HCT116 (cell line): Measurements from ENCODE around the gene C2CD3. TPM values are rescaled to one million over a fixed set of nuclear protein-coding genes. Genes with fewer than 3 reads are reported as not detected.
"Not testable (repeated sequence)": the region's sequence is repeated elsewhere in the genome, so short reads cannot be mapped to it uniquely, and the experiment has no call there.

ENCODE experiments used
- ATAC-seq: fragments of 200-7000 bp; cut with Tn5 transposase; 2 replicates; pipeline ENCODE4 v1.9.1; 2020; ENCODE audit warnings: mild to moderate bottlenecking, moderate library complexity
- BruUV-seq: library from RNA; stranded (reverse); fragments of 400-500 nt; replicated peaks from 2 replicates; lab custom pipeline; 2021; lab: Mats Ljungman, UMichigan
- CTCF ChIA-PET: fragments of 300-600 bp; sonication (Branson Sonifier 250); formaldehyde crosslinking; loops from one replicate; lab custom pipeline; 2021; ENCODE audit warnings: antibody characterized with exemption; lab: Charles Lee
- POLR2A ChIA-PET: fragments of 300-600, 350-600 bp; sonication (Branson Sonifier 250); formaldehyde crosslinking; loops from one replicate; lab custom pipeline; 2021; ENCODE audit warnings: antibody characterized with exemption; lab: Charles Lee
- RAD21 ChIA-PET, 2 experiments: fragments of 300-600 bp; sonication (Branson Sonifier 250); formaldehyde crosslinking; loops; one replicate each; lab custom pipeline; 2023; ENCODE audit warnings: low total read pairs in 2 of 2; ENCODE audit not compliant: uncharacterized antibody in 2 of 2, unreplicated experiment in 2 of 2, low non-redundant PET in 1 of 2; lab: Charles Lee
- DNase-seq: peaks from one replicate; pipeline ENCODE4 v3.0.0-alpha.2; 2010; ENCODE audit warnings: low read depth, low spot score
- H2AFZ ChIP-seq: fragments of 200-600 bp; shearing (Covaris generic), sonication (generic); 2 replicates; pipeline ENCODE4 v1.6.1; 2017; ENCODE audit warnings: low read depth, mixed run types, mixed read lengths, antibody characterized with exemption, low read length; ENCODE audit not compliant: poor library complexity, severe bottlenecking
- H3K27ac ChIP-seq: 2 replicates; pipeline ENCODE4 v1.5.1; 2012; ENCODE audit warnings: low read depth, low read length
- H3K27me3 ChIP-seq: fragments of 200-600 bp; sonication (generic); 2 replicates; pipeline ENCODE4 v1.6.1; 2016; ENCODE audit warnings: mixed run types, low read length, mixed read lengths; ENCODE audit not compliant: insufficient read depth
- H3K36me3 ChIP-seq, 2 experiments: fragments of 200-500 bp in 1 of 2; fragments of 200-600 bp in 1 of 2; sonication (Bioruptor generic) in 1 of 2; sonication (generic) in 1 of 2; 2 replicates each; pipeline versions ENCODE4 v1.5.1 to v1.6.1; 2014 to 2016; ENCODE audit warnings: low read length in 2 of 2, inconsistent platforms in 1 of 2, mixed read lengths in 1 of 2, mixed run types in 1 of 2; ENCODE audit not compliant: insufficient read depth in 2 of 2, control insufficient read depth in 1 of 2
- H3K4me1 ChIP-seq, 2 experiments: fragments of 200-600 bp in 1 of 2; sonication (generic) in 1 of 2; 2 replicates each; pipeline versions ENCODE4 v1.5.1 to v1.6.1; 2012 to 2017; ENCODE audit warnings: low read length in 2 of 2, inconsistent platforms in 1 of 2, mild to moderate bottlenecking in 1 of 2, mixed read lengths in 1 of 2, mixed run types in 1 of 2, moderate library complexity in 1 of 2; ENCODE audit not compliant: insufficient read depth in 2 of 2, control insufficient read depth in 1 of 2
- H3K4me2 ChIP-seq: fragments of 200-600 bp; sonication (generic); 2 replicates; pipeline ENCODE4 v1.6.1; 2017; ENCODE audit warnings: mixed run types, low read length, mixed read lengths
- H3K4me3 ChIP-seq, 2 experiments: fragments of 200-600 bp in 1 of 2; sonication (generic) in 1 of 2; replicated peaks in 1 of 2; 2 replicates each; pipeline ENCODE4 v1.5.1; 2011 to 2016; ENCODE audit warnings: low read length in 2 of 2, control low read depth in 1 of 2, low read depth in 1 of 2, mild to moderate bottlenecking in 1 of 2, mixed read lengths in 1 of 2, mixed run types in 1 of 2
- H3K79me2 ChIP-seq: fragments of 200-600 bp; sonication (generic); 2 replicates; pipeline ENCODE4 v1.6.1; 2017; ENCODE audit warnings: mild to moderate bottlenecking, mixed run types, low read length, moderate library complexity, mixed read lengths; ENCODE audit not compliant: insufficient read depth
- H3K9ac ChIP-seq: fragments of 200-600 bp; sonication (generic); 2 replicates; pipeline ENCODE4 v1.6.1; 2016; ENCODE audit warnings: low read length, mixed read lengths
- H3K9me2 ChIP-seq: fragments of 200-600 bp; sonication (generic), shearing (Covaris generic); 2 replicates; pipeline ENCODE4 v1.6.1; 2017; ENCODE audit warnings: mixed run types, mild to moderate bottlenecking, moderate library complexity; ENCODE audit not compliant: insufficient read depth
- H3K9me3 ChIP-seq, 2 experiments: fragments of 200-500 bp in 1 of 2; fragments of 200-600 bp in 1 of 2; sonication (Bioruptor generic) in 1 of 2; sonication (generic) in 1 of 2; 2 replicates each; pipeline ENCODE4 v1.6.1; 2014 to 2017; ENCODE audit warnings: low read length in 2 of 2, mixed read lengths in 2 of 2, inconsistent platforms in 1 of 2, low read depth in 1 of 2, mild to moderate bottlenecking in 1 of 2, mixed run types in 1 of 2, moderate library complexity in 1 of 2; ENCODE audit not compliant: control insufficient read depth in 1 of 2, insufficient read depth in 1 of 2
- H4K20me1 ChIP-seq: fragments of 200-600 bp; sonication (generic), shearing (Covaris generic); 2 replicates; pipeline ENCODE4 v1.6.1; 2017; ENCODE audit warnings: mixed run types, mild to moderate bottlenecking, moderate library complexity; ENCODE audit not compliant: insufficient read depth
- CEBPB ChIP-seq: IDR thresholded peaks from 2 replicates; pipeline ENCODE4 v1.6.1; 2012; ENCODE audit warnings: low read depth
- JUND ChIP-seq: IDR thresholded peaks from 2 replicates; pipeline ENCODE4 v1.6.1; 2012
- POLR2AphosphoS5 ChIP-seq: IDR thresholded peaks from 2 replicates; pipeline ENCODE4 v1.6.1; 2011; ENCODE audit warnings: mild to moderate bottlenecking, low read depth, low read length, moderate library complexity
- RAD21 ChIP-seq: IDR thresholded peaks from 2 replicates; pipeline ENCODE4 v1.6.1; 2012; ENCODE audit warnings: low read depth, mild to moderate bottlenecking
- SIN3A ChIP-seq: IDR thresholded peaks from 2 replicates; pipeline ENCODE4 v1.6.1; 2012; ENCODE audit warnings: low read depth
- SRF ChIP-seq: IDR thresholded peaks from 2 replicates; pipeline ENCODE4 v1.6.1; 2012; ENCODE audit warnings: low read depth
- YY1 ChIP-seq: IDR thresholded peaks from 2 replicates; pipeline ENCODE4 v1.6.1; 2011; ENCODE audit warnings: low read length, low read depth, moderate library complexity, mild to moderate bottlenecking; ENCODE audit not compliant: insufficient replicate concordance; ENCODE audit errors: extremely low read depth
- ZFX ChIP-seq: fragments of 450-650 bp; IDR thresholded peaks from 2 replicates; pipeline ENCODE4 v1.6.1; 2017
- intact Hi-C: fragments of 100-400 bp; cut with micrococcal nuclease; formaldehyde crosslinking; loops from 2 replicates; pipeline ENCODE4 v1.10.0; 2022
- total RNA-seq: library from RNA; stranded (reverse); gene quantifications from one replicate; pipeline ENCODE4 v1.2.1, GENCODE V29; 2021; ENCODE audit not compliant: unreplicated experiment
- TF ChIP-seq, protein P1 (sequence below), 3 experiments: fragments of 200-600 bp in 1 of 3; sonication (generic) in 1 of 3; IDR thresholded peaks in 2 of 3; conservative IDR thresholded peaks in 1 of 3; 2 replicates each; pipeline ENCODE4 v1.5.1; 2012 to 2017; ENCODE audit warnings: low read depth in 2 of 3, low read length in 2 of 3, antibody characterized with exemption in 1 of 3, borderline replicate concordance in 1 of 3, control low read depth in 1 of 3, mild to moderate bottlenecking in 1 of 3, mixed read lengths in 1 of 3, mixed run types in 1 of 3, moderate library complexity in 1 of 3; ENCODE audit not compliant: insufficient read depth in 1 of 3

Gene C2CD3
- total RNA-seq, 1 experiment from 2014 or later, result 30.6 TPM

DNA sequence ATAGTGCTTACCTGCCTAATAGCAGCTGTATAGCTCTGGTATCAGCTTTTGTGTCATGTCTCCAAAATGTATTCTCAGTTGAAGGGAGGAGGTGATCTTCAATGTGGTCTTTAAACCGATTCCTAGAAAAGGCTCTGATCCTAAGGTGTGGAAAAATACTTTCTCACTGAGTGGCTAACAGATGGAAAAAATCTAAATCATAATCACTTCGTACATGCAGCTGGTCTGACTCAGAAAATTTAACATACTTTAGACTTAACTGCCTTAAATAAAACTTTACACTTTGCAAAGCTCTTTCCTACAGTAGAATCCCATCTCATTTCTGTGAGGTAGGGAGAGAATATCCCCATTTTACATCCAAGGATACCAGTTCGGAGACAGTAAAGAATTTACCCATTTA is 38.0 kb downstream of the C2CD3 start:
- no peak for ATAC-seq
- Histone ChIP-seq H2AFZ (no peak overlapping the region), H3K9me3 (no peaks in the 10 kb centered on the region), H3K36me3 (0 out of 4 replicates have a peak, but pooled peaks cover 6 to 7% of the 10 kb centered on the region in 2 experiments), H3K27me3 (no peaks in the 10 kb centered on the region), H4K20me1 (no peaks in the 10 kb centered on the region), H3K4me3 (no peak overlapping the region), H3K9ac (no peak overlapping the region), H3K9me2 (no peaks in the 10 kb centered on the region), H3K27ac (no peak overlapping the region), H3K4me1 (peaks cover 39 to 44% of the 10 kb centered on the region in 2 experiments), H3K79me2 (no peaks in the 10 kb centered on the region), H3K4me2 (no peak overlapping the region)
- no TSS peak for BruUV-seq
- ChIA-PET POLR2A (no interaction called here), CTCF (no interaction called here), RAD21 (no interaction called here)
- intact Hi-C loops, result no loop called here
- no peak for DNase-seq
- TF ChIP-seq ZFX (no peak), RAD21 (no peak)

DNA sequence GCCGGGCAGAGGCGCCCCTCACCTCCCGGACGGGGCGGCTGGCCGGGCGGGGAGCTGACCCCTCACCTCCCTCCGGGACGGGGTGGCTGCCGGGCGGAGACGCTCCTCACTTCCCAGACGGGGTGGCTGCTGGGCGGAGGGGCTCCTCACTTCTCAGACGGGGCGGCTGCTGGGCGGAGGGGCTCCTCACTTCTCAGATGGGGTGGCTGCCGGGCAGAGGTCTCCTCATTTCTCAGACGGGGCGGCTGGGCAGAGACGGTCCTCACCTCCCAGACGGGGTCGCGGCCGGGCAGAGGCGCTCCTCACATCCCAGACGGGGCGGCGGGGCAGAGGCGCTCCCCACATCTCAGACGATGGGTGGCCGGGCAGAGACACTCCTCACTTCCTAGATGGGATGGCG is 41.7 kb downstream of the C2CD3 start:
- RAD21 ChIA-PET, intact Hi-C loops, H3K4me2 ChIP-seq, CTCF ChIA-PET, H3K9ac ChIP-seq, BruUV-seq, H2AFZ ChIP-seq, H3K9me2 ChIP-seq, H3K4me3 ChIP-seq, H3K27me3 ChIP-seq, H3K9me3 ChIP-seq, ATAC-seq, H3K36me3 ChIP-seq, H3K27ac ChIP-seq, H4K20me1 ChIP-seq, DNase-seq, H3K79me2 ChIP-seq, POLR2A ChIA-PET: not testable (repeated sequence)
- peaks cover 4 to 11% of the 10 kb centered on the region in 2 experiments for H3K4me1 ChIP-seq

DNA sequence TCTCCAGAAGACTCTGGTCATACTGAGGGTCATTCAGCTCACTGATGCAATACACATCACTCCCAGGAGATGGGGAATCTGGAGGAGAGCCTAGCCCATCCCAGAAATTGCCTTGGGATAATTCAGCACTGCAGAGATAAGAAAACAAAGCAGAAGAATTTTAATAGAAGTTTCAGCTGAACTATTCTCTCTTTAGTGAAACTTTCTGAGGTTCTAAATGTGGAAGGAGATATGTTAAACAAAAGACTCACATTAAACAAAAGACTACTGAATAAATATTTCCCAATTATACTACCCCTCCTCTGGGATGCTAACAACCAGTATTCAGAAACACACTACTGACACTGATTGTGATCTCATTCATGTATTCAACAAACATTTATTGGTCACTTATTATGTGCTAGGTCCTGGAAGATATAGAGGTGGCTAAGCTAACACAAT is 47.8 kb downstream of the C2CD3 start:
- TF ChIP-seq YY1 (no peak), JUND (no peak), SIN3A (no peak), CEBPB (no peak), POLR2AphosphoS5 (no peak), SRF (no peak)
- TF ChIP-seq, protein P1, sequence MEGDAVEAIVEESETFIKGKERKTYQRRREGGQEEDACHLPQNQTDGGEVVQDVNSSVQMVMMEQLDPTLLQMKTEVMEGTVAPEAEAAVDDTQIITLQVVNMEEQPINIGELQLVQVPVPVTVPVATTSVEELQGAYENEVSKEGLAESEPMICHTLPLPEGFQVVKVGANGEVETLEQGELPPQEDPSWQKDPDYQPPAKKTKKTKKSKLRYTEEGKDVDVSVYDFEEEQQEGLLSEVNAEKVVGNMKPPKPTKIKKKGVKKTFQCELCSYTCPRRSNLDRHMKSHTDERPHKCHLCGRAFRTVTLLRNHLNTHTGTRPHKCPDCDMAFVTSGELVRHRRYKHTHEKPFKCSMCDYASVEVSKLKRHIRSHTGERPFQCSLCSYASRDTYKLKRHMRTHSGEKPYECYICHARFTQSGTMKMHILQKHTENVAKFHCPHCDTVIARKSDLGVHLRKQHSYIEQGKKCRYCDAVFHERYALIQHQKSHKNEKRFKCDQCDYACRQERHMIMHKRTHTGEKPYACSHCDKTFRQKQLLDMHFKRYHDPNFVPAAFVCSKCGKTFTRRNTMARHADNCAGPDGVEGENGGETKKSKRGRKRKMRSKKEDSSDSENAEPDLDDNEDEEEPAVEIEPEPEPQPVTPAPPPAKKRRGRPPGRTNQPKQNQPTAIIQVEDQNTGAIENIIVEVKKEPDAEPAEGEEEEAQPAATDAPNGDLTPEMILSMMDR (IDR thresholded peaks at IDR 0.05 in 2 of 3, conservative IDR thresholded peaks at IDR 0.05 in 1 of 3; ENCODE audit: borderline replicate concordance in 1 of 3, insufficient read depth in 1 of 3, low read depth in 2 of 3, low read length in 2 of 3), result no peak
- ChIA-PET POLR2A (no interaction called here), RAD21 (no interaction called here), CTCF (no interaction called here)
- intact Hi-C loops, result no loop called here
- Histone ChIP-seq H3K79me2 (no peaks in the 10 kb centered on the region), H3K27me3 (no peaks in the 10 kb centered on the region), H4K20me1 (no peaks in the 10 kb centered on the region), H3K36me3 (0 out of 4 replicates have a peak, but pooled peaks cover 0 to 5% of the 10 kb centered on the region in 2 experiments), H3K27ac (no peak overlapping the region), H3K4me1 (no peaks in the 10 kb centered on the region), H2AFZ (no peak overlapping the region), H3K4me3 (no peak overlapping the region), H3K9ac (no peak overlapping the region), H3K9me3 (no peaks in the 10 kb centered on the region), H3K4me2 (no peak overlapping the region), H3K9me2 (no peaks in the 10 kb centered on the region)
- DNase-seq (no peak), ATAC-seq (no peak)
- BruUV-seq, result no TSS peak
